Stimulated activated CD8-positive, alpha-beta memory T cell treated with anti-CD3 and anti-CD28 coated beads, Interleukin-7, amount 100 ng/mL, for 1 hour (primary cell): ENCODE measurements around the gene PRDM1.

ENCODE experiments used
- DNase-seq, 2 donors: peaks; one replicate each; pipeline ENCODE4 v3.0.0-alpha.2; 2020; ENCODE audit warnings: low read depth in 2 of 2

Gene PRDM1

GRCh38 chr6:106070636-106071035, 15.5 kb upstream of the PRDM1 start:
- no peak for DNase-seq

DNA sequence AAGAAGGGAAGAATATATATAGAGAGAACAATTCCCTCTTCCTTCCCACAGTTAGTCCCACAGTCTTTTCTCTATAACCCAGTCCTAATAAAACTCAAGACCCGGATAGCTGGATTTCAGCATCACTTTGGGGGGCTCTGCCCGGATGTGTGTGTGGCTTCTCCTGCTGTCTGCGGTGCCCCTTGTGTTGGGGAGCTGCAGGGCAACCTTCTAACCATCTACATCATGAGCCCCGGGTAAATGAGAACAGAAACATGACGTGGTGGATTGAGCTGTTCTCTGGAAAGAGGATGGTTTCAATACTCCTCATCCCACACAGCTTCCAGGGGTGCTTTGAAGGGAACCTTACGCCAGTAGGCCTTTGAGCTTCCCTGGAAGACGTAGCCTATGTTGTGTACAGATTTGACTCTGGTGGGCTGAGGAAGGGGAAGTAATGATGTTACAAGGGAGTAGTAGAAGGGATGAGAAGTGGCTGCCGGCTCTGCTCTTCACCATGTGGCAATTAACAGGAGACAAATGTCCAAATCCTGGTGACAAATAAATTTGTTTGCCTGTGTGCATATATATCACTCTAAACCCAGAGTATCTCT, 13.5 kb upstream of the PRDM1 start:
- DNase-seq = no peak

- DNase-seq = no peak
Measured at GRCh38 chr6:106074146-106074545, 12.0 kb upstream of the PRDM1 start.

- DNase-seq = no peak
Measured at GRCh38 chr6:106076139-106076538, 10.0 kb upstream of the PRDM1 start.

GRCh38 chr6:106077170-106077569, 9.0 kb upstream of the PRDM1 start:
- no peak for DNase-seq

- DNase-seq = no peak
Measured at GRCh38 chr6:106077881-106078280, 8.3 kb upstream of the PRDM1 start.

DNA sequence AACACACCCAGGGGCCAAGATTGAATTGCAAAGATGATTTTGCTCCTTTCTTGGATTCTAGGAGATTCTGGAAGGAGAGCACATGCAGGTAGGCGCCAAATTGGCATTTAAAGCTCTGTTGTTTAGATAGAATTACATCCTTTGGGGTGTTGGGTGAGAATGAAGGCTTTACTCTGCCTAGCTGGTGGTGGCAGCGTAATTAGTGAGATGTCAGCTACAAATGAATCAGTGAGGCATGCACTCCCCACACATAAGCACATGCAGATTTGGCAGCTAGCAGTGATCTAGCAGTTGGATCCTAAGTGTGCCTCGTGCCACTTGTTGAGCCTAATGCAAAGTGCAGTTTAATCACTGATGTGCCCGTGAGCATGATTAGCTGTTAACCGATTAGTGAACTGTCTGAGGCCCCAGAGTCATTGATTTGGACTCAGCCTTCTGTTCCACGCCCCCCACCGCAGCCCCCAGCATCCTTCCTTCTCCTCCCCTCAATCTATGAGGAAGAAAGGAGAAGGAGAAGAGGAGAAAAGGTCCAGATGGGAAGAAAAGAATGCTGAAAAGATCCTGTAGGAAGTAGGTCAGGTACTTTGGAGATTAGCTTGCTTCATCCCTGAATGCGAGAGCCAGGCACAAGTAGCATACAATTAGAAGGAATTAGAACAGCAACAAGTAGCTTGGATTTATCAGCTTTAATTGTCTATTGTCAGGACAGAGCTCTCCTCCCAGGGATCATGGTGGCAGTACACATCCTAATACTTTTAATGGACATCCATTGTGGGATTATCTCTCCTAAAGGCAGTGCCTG, 6.0 kb upstream of the PRDM1 start:
- no peak for DNase-seq

DNA sequence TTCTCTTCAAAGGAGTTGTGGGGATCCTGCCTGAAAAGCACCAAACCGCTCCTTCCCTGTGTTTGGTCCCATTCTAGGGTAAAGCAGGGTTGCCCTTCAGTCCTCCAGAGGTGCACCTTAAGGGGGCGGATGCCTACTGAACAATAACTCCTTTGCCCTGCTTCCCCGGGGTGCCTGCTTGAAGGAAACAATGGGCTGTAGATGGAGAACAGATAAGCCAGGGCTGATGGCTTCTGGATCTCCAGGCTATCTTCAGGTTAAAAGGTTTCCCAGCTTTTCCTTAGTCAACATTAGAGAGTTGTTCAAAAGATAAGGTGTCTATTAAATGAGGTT, 5.4 kb upstream of the PRDM1 start:
- DNase-seq = no peak

GRCh38 chr6:106081715-106082114, 4.4 kb upstream of the PRDM1 start:
- no peak for DNase-seq

- no peak for DNase-seq
Measured at GRCh38 chr6:106082735-106083398, 3.3 kb upstream of the PRDM1 start.

GRCh38 chr6:106083618-106084017, 2.5 kb upstream of the PRDM1 start:
- DNase-seq = no peak

DNA sequence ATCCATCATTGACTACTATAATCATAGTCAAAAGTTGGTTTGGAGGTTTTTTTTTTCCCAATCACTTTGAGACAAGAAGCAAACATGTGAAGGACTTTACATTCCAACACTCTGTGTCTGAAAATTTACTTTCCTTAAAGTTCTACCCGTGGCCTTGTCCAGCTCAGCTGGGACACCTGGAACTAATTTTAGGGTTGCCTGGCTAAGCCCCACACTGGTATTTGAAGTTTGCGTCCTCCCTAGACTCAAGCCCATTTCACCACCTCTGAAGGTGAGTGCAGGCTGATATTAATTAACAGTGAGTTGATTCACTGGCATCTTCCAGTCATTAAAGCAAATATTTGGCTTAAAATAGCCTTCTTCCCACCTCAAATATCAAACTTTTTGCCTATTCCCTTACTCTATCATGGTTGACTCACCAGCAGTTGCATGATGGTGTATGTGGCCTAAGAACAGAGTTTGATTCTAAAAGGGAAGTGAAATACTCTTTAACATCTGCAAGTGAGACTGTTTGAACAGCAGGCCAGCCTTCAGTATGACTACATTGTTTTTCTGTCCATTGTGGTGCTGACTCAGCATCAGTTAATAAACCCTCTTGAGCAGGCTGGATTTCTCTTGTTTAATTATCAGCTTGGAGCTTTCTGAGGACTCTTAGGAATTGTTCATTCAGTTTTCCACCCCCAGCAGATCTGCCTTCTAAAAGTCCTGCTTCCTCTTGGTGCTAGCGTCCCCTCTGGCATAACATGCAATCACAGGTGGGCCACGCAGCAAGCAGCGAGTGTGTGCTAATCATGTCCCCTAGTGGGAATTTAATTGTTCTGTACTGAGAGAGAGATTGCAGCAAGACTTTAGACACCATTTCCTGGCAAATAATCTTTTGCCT, 1.8 kb upstream of the PRDM1 start:
- no peak for DNase-seq

DNA sequence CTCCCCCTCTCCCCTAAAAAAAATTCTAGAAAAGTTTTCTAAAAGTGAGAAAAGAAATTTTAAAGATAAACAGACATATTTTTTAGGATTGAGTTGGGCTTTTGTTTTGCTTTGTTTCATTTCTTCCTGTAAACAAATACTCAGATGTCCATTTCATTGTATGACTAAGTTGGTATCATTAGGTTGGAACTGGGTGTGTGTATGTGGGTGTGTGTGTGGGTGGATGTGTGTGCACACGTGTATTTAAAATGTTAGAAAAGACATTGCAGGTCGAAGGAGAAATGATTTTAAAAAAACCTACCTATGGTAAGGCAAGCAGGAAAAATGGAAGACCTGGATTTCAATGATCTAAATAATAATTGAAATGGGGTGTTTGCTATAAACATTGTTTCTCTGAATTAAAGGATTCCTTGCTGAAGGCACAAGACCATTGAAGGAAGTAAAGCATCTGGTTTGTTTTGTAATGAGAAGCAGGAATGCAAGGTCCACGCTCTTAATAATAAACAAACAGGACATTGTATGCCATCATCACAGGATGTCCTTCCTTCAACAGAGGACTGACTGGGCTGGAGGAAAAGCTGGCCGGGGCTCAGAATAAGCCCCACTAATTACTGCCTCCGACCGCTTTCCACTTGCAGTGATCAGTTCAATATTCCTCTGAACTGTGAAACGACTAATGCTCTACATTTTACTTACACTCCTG, 996 bp upstream of the PRDM1 start:
- no peak for DNase-seq

DNA sequence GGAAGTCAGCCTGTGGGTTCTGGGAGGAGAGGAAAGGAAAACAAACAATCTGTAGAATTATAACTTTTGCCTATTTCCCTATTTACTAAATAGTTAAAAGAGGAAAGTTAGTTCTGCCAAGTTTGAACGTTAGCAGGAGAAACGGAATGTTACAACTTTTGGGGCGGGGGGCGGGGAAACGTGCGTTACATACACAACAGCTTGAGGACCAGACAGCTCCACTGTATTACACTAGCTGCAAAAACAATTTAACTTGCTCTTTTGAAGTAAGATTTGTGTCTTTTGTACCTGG, 498 bp upstream of the PRDM1 start:
- no peak for DNase-seq

DNA sequence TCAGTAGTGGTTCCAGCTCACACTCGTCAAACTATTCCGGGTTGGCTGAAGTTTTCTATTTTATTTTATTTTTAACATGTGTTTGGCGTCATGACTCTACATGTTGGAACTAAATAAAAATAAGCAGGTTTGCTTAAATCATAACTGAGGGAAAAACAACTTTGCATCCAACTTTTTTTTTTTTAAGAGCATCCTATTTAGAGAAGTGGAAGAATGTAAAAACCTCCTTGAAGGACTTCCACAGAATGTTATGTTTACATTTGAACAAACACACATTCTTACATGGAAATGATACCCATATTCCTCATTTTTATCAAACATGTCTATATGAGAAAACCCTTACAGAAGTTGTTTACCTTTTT, 659 bp downstream of the PRDM1 start:
- DNase-seq = no peak

GRCh38 chr6:106087548-106088325, 1.6 kb downstream of the PRDM1 start:
- DNase-seq = no peak

GRCh38 chr6:106090001-106090400, 3.9 kb downstream of the PRDM1 start:
- no peak for DNase-seq

- DNase-seq = no peak
Measured at GRCh38 chr6:106092279-106092678, 6.1 kb downstream of the PRDM1 start.

DNA sequence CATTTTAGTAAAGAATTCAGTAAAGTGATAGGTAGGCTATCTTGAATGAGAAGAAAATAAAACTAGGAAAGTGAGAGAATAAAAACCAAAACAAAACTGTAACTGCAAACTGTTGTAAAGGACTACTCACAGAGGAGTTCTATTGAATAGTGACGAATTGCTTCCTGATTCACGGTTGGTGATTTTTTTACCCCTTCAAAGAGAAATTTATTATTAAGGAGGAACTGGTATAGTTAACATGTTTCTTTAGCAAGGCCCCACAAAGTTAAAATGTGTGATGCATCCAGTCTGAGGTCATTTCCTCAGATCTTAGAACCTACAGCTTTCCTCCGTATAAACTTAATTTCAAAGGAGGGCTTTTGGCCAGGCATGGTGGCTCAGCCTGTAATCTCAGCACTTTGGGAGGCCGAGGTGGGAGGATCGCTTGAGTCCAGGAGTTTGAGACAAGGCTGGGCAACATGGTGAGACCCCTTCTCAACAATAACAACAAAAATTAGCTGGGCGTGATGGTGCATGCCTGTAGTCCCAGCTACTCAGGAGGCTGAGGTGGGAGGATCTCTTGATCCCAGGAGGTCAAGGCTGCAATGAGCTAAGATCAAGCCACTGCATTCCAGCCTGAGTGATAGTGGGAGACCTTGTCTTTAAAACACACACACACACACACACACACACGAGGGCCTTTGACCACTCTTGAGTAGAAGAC, 8.3 kb downstream of the PRDM1 start:
- DNase-seq = no peak

DNA sequence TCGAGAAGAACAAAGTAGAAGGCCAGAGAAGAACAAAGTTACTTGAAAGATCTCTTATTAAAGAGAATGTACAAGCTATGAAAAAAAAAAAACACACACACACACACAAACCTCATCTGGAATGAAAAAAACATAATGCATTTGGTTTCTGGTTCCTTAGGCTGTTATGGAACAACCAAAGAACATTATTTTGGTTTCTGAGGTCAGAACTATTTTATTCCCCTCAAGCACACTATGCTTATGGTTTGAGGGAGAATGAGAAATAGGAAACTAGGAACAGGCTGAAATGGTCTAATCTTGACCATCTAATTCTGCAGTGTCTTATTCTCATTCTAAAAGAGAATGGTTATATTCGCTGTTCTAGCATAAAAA, 8.8 kb downstream of the PRDM1 start:
- no peak for DNase-seq
